ENCODE data around the gene TRIM2. TPM values are rescaled to one million over a fixed set of nuclear protein-coding genes. Genes with fewer than 3 reads are reported as not detected.

Gene TRIM2
- total RNA-seq, 1 donor from 2014 or later = 120 TPM

DNA sequence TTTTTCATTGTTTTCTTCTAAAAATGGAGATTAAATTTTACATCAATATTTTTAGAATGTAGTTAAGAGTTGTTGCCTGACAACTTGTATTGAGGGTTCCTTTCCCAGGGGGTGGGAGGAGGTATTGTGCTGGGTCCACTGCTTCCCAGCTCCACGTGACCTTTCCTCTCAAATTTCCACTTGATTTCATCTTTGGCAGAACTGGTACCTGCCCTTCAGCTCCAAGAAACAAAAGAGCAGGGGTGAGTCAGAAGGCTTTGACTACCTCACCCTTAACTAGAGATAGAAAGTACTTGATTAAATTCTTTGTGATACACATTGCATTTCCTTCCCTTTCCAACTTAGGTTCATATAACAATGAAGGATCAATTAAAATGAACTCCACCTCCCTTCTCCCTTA, 19.7 kb downstream of the TRIM2 start:
- H3K4me1 Mint-ChIP-seq (ENCODE audit: low read depth, unreplicated experiment) = peaks cover 42% of the 10 kb centered on the region
- TF ChIP-seq, protein P1, sequence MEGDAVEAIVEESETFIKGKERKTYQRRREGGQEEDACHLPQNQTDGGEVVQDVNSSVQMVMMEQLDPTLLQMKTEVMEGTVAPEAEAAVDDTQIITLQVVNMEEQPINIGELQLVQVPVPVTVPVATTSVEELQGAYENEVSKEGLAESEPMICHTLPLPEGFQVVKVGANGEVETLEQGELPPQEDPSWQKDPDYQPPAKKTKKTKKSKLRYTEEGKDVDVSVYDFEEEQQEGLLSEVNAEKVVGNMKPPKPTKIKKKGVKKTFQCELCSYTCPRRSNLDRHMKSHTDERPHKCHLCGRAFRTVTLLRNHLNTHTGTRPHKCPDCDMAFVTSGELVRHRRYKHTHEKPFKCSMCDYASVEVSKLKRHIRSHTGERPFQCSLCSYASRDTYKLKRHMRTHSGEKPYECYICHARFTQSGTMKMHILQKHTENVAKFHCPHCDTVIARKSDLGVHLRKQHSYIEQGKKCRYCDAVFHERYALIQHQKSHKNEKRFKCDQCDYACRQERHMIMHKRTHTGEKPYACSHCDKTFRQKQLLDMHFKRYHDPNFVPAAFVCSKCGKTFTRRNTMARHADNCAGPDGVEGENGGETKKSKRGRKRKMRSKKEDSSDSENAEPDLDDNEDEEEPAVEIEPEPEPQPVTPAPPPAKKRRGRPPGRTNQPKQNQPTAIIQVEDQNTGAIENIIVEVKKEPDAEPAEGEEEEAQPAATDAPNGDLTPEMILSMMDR (IDR thresholded peaks at IDR 0.05; ENCODE audit: partially characterized antibody, unreplicated experiment) = no peak
- H3K9me3 Mint-ChIP-seq (ENCODE audit: unreplicated experiment) = peaks cover 19% of the 10 kb centered on the region
- no peak for DNase-seq
- peak overlapping the region; percentile 28 for H3K27ac Mint-ChIP-seq (ENCODE audit: unreplicated experiment)
- peak overlapping the region; percentile 88 for H3K4me3 Mint-ChIP-seq (ENCODE audit: unreplicated experiment)
- H3K36me3 Mint-ChIP-seq (ENCODE audit: unreplicated experiment) = no peaks in the 10 kb centered on the region
- peaks cover 9% of the 10 kb centered on the region for H3K27me3 Mint-ChIP-seq (ENCODE audit: unreplicated experiment)

DNA sequence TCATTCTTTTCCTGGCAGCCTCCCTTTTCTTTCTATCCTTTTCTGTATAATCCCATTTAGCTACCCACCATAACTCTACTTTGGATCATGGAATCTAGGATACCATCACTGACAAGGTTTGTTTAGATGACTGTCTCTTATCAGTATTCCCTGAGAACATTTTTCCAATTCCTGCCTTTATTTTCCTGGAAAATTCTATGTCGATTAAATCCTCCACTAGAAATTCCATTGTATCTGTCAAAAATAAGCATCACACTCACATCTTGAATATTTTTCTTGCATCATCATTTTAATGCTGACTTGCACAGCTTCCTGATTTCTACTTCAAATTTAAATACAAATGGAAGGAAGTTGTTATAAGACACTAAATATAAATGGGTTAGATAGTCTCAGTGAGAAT, 20.2 kb downstream of the TRIM2 start:
- H3K27me3 Mint-ChIP-seq (ENCODE audit: unreplicated experiment) = peaks cover 9% of the 10 kb centered on the region
- TF ChIP-seq, protein P1 (IDR thresholded peaks at IDR 0.05; ENCODE audit: partially characterized antibody, unreplicated experiment) = no peak
- H3K27ac Mint-ChIP-seq (ENCODE audit: unreplicated experiment) = peak overlapping the region; percentile 28
- DNase-seq = no peak
- no peaks in the 10 kb centered on the region for H3K36me3 Mint-ChIP-seq (ENCODE audit: unreplicated experiment)
- peaks cover 42% of the 10 kb centered on the region for H3K4me1 Mint-ChIP-seq (ENCODE audit: low read depth, unreplicated experiment)
- H3K4me3 Mint-ChIP-seq (ENCODE audit: unreplicated experiment) = peak overlapping the region; percentile 88
- peaks cover 19% of the 10 kb centered on the region for H3K9me3 Mint-ChIP-seq (ENCODE audit: unreplicated experiment)

DNA sequence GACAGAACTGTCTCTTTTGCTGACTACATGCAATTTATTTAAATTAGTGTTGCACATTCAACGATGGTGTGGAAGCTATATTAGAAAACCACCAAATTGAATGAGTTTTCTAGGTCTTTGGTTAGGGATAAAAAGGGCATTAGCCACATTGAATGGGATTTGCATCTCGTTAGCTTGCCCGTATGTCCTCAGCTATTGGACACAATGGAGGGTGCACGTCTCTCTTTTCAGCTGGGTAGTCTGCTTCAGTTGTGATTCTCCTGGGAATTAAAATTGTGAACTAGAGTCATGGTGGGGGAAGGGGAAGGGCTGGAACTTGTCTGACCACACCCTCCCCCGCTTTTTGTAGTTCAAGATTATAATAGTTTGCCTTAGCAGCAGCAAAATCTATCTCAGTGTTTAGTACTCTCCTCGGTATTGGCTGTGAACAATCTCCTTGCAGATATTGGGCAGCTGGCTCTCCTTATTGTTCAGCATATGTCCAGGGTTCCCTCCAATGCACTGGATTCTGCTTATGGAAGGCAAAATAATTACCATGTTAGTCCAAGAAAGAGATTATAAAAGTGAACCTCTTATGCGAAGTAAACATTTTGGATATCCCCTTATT, 23.3 kb downstream of the TRIM2 start:
- Mint-ChIP-seq H3K4me1 (ENCODE audit: low read depth, unreplicated experiment) (peaks cover 38% of the 10 kb centered on the region), H3K36me3 (ENCODE audit: unreplicated experiment) (no peaks in the 10 kb centered on the region), H3K27ac (ENCODE audit: unreplicated experiment) (peak overlapping the region; percentile 53), H3K27me3 (ENCODE audit: unreplicated experiment) (peaks cover 8% of the 10 kb centered on the region), H3K4me3 (ENCODE audit: unreplicated experiment) (peak overlapping the region; percentile 79), H3K9me3 (ENCODE audit: unreplicated experiment) (peaks cover 13% of the 10 kb centered on the region)
- DNase-seq = no peak
- TF ChIP-seq, protein P1 (IDR thresholded peaks at IDR 0.05; ENCODE audit: partially characterized antibody, unreplicated experiment) = no peak

DNA sequence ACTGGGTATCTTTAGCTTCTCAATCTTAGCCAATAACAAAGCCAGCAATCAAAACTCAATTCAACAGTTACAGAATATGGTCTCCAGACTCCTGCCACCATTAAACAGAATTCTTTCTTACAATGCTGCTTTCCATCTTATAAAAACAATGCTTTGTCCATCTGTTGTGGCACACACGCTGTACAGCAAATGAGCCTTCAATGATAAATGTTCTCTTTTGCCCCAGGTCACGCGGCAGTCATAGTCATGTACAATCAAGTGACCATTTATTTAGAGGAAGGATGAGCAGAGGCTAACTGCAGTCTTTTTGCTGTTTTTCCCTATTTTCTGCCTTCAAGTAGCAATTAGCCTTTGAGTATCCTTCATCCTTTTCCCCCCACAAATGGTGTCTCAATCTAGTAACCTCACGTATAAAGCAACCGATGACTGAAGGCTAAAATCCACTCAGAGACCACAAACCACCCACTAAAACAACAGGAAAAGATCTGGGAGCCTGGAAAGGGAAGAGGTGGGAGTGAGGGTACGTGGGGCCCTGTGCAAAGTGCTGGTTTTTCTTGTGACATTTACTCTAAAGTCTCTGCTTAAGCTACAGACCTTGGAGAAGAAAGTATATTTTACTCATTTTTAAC, 24.4 kb downstream of the TRIM2 start:
- TF ChIP-seq, protein P1 (IDR thresholded peaks at IDR 0.05; ENCODE audit: partially characterized antibody, unreplicated experiment) = no peak
- Mint-ChIP-seq H3K27ac (ENCODE audit: unreplicated experiment) (peak overlapping the region; percentile 53), H3K27me3 (ENCODE audit: unreplicated experiment) (peaks cover 4% of the 10 kb centered on the region), H3K4me3 (ENCODE audit: unreplicated experiment) (peak overlapping the region; percentile 8), H3K4me1 (ENCODE audit: low read depth, unreplicated experiment) (peaks cover 47% of the 10 kb centered on the region), H3K9me3 (ENCODE audit: unreplicated experiment) (peaks cover 10% of the 10 kb centered on the region), H3K36me3 (ENCODE audit: unreplicated experiment) (no peaks in the 10 kb centered on the region)
- no peak for DNase-seq

DNA sequence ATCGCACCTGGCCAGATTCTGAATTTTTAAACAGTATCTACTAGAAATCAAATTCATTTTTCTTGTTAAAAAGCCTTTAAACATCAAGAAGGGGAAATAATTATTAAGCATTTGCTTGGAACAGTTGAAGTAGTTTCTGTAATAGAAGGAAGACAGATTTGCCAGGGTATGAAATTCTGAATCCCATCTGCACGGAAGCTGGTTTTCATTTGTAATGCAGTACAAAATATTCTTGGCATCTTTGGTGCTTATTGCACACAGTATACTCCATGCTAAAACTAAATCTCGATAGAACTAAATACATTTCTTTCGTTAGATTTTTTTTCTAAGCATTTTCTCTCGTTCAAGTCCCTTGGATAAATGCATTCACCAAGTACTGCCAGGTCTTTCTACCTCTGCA, 25.3 kb downstream of the TRIM2 start:
- H3K27ac Mint-ChIP-seq (ENCODE audit: unreplicated experiment) = no peak overlapping the region
- peaks cover 4% of the 10 kb centered on the region for H3K27me3 Mint-ChIP-seq (ENCODE audit: unreplicated experiment)
- TF ChIP-seq, protein P1 (IDR thresholded peaks at IDR 0.05; ENCODE audit: partially characterized antibody, unreplicated experiment) = no peak
- H3K9me3 Mint-ChIP-seq (ENCODE audit: unreplicated experiment) = peaks cover 10% of the 10 kb centered on the region
- no peak for DNase-seq
- peak overlapping the region; percentile 14 for H3K4me3 Mint-ChIP-seq (ENCODE audit: unreplicated experiment)
- no peaks in the 10 kb centered on the region for H3K36me3 Mint-ChIP-seq (ENCODE audit: unreplicated experiment)
- peaks cover 41% of the 10 kb centered on the region for H3K4me1 Mint-ChIP-seq (ENCODE audit: low read depth, unreplicated experiment)

All from glutamatergic neuron (in vitro differentiated cells).